Thyroid gland (tissue), 4 donors: ENCODE measurements around the gene ACAA1. TPM values are rescaled to one million over a fixed set of nuclear protein-coding genes. Genes with fewer than 3 reads are reported as not detected.

Source experiments
- DNase-seq, 2 donors: peaks; one replicate each; pipeline ENCODE4 v3.0.0-alpha.2; 2019
- H3K27ac ChIP-seq, 3 donors: fragments of 200-600 bp; sonication (generic); 1 replicate in 2 of 3; 2 replicates in 1 of 3; pipeline ENCODE4 v1.5.1; 2016 to 2019; ENCODE audit warnings: mild to moderate bottlenecking in 1 of 3, moderate library complexity in 1 of 3
- H3K27me3 ChIP-seq: fragments of 200-600 bp; sonication (generic); one replicate; pipeline ENCODE4 v1.5.1; 2019
- H3K36me3 ChIP-seq, 2 donors: fragments of 200-600 bp; sonication (generic); one replicate each; pipeline ENCODE4 v1.5.1; 2016 to 2019
- H3K4me1 ChIP-seq, 2 donors: fragments of 200-600 bp; sonication (generic); one replicate each; pipeline ENCODE4 v1.5.1; 2017 to 2019
- H3K4me3 ChIP-seq, 3 donors: fragments of 200-600 bp; sonication (generic); replicated peaks in 1 of 3; 1 replicate in 2 of 3; 2 replicates in 1 of 3; pipeline ENCODE4 v1.5.1; 2016; ENCODE audit warnings: mild to moderate bottlenecking in 1 of 3
- H3K9me3 ChIP-seq: fragments of 200-600 bp; sonication (generic); one replicate; pipeline ENCODE4 v1.5.1; 2017
- CTCF ChIP-seq, 6 experiments: fragments of 200-600 bp in 3 of 6; fragments of 450-650 bp in 3 of 6; sonication (generic) in 3 of 6; IDR thresholded peaks; one replicate each; pipeline ENCODE4 v1.5.1; 2016 to 2019; ENCODE audit warnings: antibody characterized with exemption in 6 of 6, mild to moderate bottlenecking in 2 of 6, inconsistent platforms in 1 of 6, moderate library complexity in 1 of 6
- POLR2A ChIP-seq, 2 donors: fragments of 450-650 bp; IDR thresholded peaks; one replicate each; pipeline ENCODE4 v1.6.1; 2017; ENCODE audit warnings: antibody characterized with exemption in 2 of 2, mild to moderate bottlenecking in 2 of 2, moderate library complexity in 1 of 2
- WGBS, 2 donors: methylation state at CpG; one replicate each; pipeline ENCODE4 v1.1.5; 2017; 5-methylcytosine and 5-hydroxymethylcytosine counted together
- intact Hi-C: fragments of 100-400 bp; cut with DNase I; formaldehyde crosslinking; loops from one replicate; pipeline ENCODE4 v1.15.1; 2023
- total RNA-seq, 4 donors: library from RNA; depleted of rRNA; stranded (reverse); fragments of >200 nt; gene quantifications; one replicate each; pipeline ENCODE4 v1.2.3, GENCODE V29; 2016

The ACAA1 gene
- 10 to 100 TPM; 63.3 to 86.1 (median 75.1) TPM for total RNA-seq

- TF ChIP-seq POLR2A (IDR thresholded peaks at IDR 0.05) (peak; percentile 50 to 95), CTCF (IDR thresholded peaks at IDR 0.05) (peak in 1 of 6 experiments; percentile 13)
- Histone ChIP-seq H3K4me3 (peak within 1 kb of the TSS; percentile 87 to 93 (median 92)), H3K9me3 (no peaks in the 10 kb centered on the region), H3K36me3 (peaks cover 0 to 10% of the 10 kb centered on the region in 2 donors), H3K27ac (peak within 1 kb of the TSS; percentile 49 to 94 (median 89)), H3K27me3 (no peaks in the 10 kb centered on the region), H3K4me1 (peaks cover 43 to 51% of the 10 kb centered on the region in 2 donors)
- 0 to 1% methylated on average over 17 to 18 of the region's 66 CpGs for WGBS, 2 donors
- intact Hi-C loops: loop anchor here (10.0 kb wide), 1 partner anchor 208 kb away; the partner anchor contains the start of gene XYLB
- DNase-seq: peak; percentile 100
These were observed at the start of gene ACAA1 for GRCh38 chr3:38136777-38137614. ACAA1 (minus strand) TSS chr3:38137127; CDS start chr3:38137035, 92 bp downstream.

- no peak for DNase-seq
- Histone ChIP-seq H3K4me3 (no peak overlapping the region), H3K4me1 (peaks cover 2 to 8% of the 10 kb centered on the region in 2 donors), H3K27ac (no peak overlapping the region), H3K9me3 (no peaks in the 10 kb centered on the region), H3K36me3 (no peaks in the 10 kb centered on the region), H3K27me3 (no peaks in the 10 kb centered on the region)
- intact Hi-C loops: loop anchor here (5.0 kb wide), 1 partner anchor 35 kb away; no protein-coding TSS in a partner anchor
- TF ChIP-seq CTCF (IDR thresholded peaks at IDR 0.05) (no peak), POLR2A (IDR thresholded peaks at IDR 0.05) (no peak)
- WGBS, 2 donors: 66 to 72% methylated on average over 2 of the region's 2 CpGs
These were observed 40.3 kb upstream of the ACAA1 start for GRCh38 chr3:38177181-38177580.

- H3K36me3 ChIP-seq: no peaks in the 10 kb centered on the region
- H3K4me1 ChIP-seq: peaks cover 0 to 6% of the 10 kb centered on the region in 2 donors
- no peaks in the 10 kb centered on the region for H3K27me3 ChIP-seq
- no peak for DNase-seq
- no peak overlapping the region for H3K4me3 ChIP-seq
- TF ChIP-seq POLR2A (IDR thresholded peaks at IDR 0.05) (no peak), CTCF (IDR thresholded peaks at IDR 0.05) (no peak)
- 82 to 87% methylated on average over 5 of the region's 5 CpGs for WGBS, 2 donors
- H3K9me3 ChIP-seq: no peaks in the 10 kb centered on the region
- intact Hi-C loops: no loop called here
- H3K27ac ChIP-seq: no peak overlapping the region
These were observed 37.0 kb upstream of the ACAA1 start for GRCh38 chr3:38173834-38174418.

GRCh38 chr3:38171622-38172021 lies 34.7 kb upstream of the ACAA1 start:
- TF ChIP-seq CTCF (IDR thresholded peaks at IDR 0.05) (no peak), POLR2A (IDR thresholded peaks at IDR 0.05) (no peak)
- intact Hi-C loops: no loop called here

GRCh38 chr3:38170722-38171121 lies 33.8 kb upstream of the ACAA1 start:
- H3K27ac ChIP-seq: no peak overlapping the region
- H3K27me3 ChIP-seq: no peaks in the 10 kb centered on the region
- intact Hi-C loops: no loop called here
- peaks cover 11 to 13% of the 10 kb centered on the region in 2 donors for H3K4me1 ChIP-seq
- H3K4me3 ChIP-seq: no peak overlapping the region
- no peaks in the 10 kb centered on the region for H3K36me3 ChIP-seq
- no peak for DNase-seq
- H3K9me3 ChIP-seq: no peaks in the 10 kb centered on the region
- TF ChIP-seq CTCF (IDR thresholded peaks at IDR 0.05) (no peak), POLR2A (IDR thresholded peaks at IDR 0.05) (no peak)
- 89 to 97% methylated on average over 4 of the region's 4 CpGs for WGBS, 2 donors

More at GRCh38 chr3:38171622-38172021, 34.7 kb upstream of the ACAA1 start:
- Histone ChIP-seq H3K27ac (no peak overlapping the region), H3K27me3 (no peaks in the 10 kb centered on the region), H3K36me3 (no peaks in the 10 kb centered on the region), H3K9me3 (no peaks in the 10 kb centered on the region), H3K4me1 (peaks cover 4 to 10% of the 10 kb centered on the region in 2 donors), H3K4me3 (no peak overlapping the region)
- 89 to 91% methylated on average over 2 of the region's 2 CpGs for WGBS, 2 donors
- no peak for DNase-seq
